Raji (cell line): Measurements from ENCODE around the gene UMODL1.

ENCODE experiments used
- POLR2A ChIP-seq: IDR thresholded peaks from 2 replicates; pipeline ENCODE4 v1.6.1; 2011; ENCODE audit warnings: low read depth, low read length, control low read depth; ENCODE audit not compliant: insufficient read depth

Gene UMODL1

DNA sequence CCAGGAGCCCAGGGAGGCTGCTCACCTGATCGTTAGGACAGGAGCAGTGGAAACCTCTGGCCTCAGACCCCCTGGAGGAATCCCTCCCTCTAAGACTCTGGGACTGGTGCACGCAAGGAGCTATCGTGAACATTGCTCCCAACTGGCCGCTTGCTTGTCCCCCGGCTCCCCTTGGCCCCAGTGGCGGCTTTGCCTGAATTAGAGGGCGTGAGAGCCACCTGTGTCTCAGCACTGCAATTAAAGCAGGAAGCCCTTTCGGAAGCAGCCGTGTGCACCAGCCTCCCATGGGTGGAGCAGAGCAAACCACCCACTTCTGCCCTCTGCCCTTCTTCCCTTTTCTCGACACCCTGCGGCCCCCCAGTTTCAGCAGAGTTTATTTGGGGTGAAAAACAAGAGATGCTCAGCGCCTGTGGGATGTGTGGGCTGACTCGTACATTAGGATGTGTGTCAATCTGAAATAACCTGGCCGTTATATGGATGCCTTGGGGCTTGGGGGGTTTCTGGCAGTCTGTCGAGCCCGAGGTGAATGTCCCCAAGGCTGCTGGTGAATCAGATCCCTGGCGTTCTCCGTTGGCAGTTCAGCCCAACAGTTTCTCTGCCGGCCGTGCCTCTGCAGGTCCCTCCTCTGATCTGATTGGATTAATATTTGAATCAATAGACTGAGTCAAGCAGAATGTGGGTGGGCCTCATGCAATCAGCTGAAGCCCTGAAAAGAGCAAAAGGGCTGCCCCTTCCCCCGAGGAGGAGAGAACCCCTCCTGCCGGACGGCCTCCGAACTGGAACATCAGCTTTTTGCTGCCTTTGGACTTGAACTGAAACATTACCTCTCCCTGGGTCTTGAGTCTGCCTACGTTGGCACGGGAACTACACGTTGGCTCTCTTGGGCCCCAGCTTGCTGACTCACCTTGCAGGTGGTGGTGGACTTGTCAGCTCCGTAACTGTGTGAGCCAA lies 7.3 kb upstream of the UMODL1 start:
- TF ChIP-seq POLR2A, result peak; percentile 66

DNA sequence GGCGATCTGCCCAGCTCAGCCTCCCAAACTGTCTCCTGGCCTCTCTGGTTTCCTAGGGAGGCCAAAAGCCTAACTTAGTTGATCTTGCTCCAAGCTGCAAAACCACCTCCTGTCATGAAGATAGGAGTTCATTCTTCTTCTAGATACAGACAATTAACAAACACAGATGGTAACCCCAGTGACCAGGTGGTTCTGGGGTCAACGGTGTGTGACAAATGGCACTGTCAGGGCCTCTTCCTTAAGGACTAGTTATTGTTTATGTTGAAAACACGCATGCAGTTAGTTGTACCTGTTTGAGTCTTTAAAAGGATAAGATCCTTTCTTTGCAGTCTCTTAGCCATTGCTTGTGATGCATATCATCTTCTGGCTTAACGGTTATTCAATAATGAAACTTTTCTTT lies 4.6 kb upstream of the UMODL1 start:
- TF ChIP-seq POLR2A, result no peak

DNA sequence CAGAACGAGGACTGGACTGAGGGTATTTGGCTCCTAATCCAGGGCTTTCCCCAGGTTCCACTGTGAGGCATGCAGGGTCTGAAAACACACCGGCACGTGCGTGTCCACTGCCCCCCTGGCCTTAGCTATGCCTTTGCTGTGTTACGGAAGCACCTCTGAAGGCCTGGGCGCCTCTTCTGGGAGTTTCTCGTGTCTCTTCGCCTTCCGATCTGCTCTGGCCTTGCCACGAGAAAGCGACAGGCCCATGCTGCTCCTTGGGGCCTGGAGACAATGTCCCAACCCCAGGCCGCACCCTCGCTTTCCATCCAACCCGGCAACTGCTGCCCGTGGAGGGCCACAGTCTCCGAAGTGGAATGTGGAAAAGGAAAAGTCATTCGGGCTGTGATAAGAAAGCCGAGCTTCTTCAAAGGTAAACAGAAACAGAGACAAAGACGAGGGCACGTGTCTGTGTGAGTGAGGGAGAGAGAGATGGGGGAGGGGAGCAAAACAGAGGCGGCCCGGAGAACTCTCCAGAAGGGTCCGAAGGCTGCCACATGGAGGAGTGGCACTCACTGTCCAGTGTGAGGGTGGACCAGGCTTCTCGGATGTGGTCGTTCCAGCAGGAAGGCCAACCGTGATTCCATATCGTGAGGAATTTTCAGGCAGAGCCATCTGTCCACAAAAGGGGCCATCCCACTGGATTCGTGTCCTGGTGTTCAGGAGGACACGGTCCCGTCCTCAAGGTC lies 3.4 kb upstream of the UMODL1 start:
- TF ChIP-seq POLR2A, result no peak

DNA sequence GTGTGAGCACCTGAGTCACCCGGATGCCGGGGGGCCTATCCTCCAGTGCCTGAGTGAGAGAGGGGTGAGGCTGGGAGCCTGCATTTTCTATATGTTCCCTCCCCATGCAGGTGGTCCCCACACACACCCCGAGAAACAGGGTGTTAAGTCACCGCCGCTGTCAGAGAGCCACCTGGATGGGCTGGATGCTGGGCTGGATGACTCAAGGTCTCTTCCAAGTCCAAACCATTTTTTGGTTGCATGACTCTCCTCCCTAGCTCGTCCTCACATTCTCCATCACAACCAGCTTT lies 2.9 kb upstream of the UMODL1 start:
- no peak for TF ChIP-seq POLR2A

DNA sequence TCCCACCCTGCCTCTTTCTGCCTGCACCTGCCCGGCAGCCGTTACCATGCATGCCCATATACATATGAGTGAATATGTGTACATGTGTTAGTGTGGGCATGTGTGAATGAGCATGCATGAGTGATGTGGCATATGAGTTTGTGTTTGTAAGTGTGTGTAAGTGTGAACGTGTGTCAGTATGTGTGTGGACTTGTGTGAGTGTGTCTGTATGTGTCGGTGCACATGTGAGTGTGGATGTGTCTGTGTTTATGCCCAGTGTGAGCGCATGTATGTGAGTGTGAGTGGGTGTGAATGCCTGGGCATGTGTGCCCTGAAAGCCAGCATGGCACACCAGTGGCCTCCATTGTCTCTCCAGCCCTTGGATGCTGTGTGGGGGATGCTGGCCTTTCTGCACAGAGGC lies 2.5 kb upstream of the UMODL1 start:
- TF ChIP-seq POLR2A, result no peak

DNA sequence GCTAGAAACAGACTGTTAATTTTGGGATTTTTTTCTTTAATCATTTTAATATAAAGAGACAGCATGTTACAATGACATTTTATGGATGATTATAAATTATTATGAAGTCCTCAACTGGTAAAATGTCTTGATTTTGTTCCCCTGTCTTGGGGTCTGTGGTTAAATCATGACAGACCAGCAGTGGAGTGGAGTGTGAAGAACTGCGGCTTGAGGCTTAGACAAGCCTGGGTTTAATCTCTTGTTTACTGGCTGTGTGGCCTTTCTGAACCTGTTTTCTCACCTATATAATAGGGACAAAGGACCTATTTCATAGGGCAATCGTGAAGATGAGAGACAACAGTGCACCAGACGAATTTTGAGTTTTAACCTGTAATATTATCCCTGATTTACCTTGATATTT lies 1.8 kb upstream of the UMODL1 start:
- TF ChIP-seq POLR2A, result no peak

DNA sequence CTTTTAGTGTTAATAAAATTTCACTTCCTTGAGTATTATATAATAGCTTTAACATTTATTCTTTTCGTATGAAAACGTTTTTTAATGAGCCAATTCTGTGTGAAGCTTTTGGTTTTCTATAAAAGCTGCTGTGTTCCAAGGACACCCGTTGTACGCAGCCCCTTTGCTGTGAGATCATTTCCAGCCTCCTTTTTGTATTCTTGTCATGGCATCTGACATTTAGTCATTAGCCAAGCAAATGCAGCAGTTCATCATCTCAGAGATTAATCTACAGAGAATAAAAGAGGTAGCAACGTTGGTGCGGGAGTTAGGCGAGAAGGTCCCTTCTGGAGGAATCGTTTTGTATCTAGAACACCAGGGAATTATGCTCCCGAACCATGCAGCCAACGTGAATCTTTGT lies 1.3 kb upstream of the UMODL1 start:
- no peak for TF ChIP-seq POLR2A

DNA sequence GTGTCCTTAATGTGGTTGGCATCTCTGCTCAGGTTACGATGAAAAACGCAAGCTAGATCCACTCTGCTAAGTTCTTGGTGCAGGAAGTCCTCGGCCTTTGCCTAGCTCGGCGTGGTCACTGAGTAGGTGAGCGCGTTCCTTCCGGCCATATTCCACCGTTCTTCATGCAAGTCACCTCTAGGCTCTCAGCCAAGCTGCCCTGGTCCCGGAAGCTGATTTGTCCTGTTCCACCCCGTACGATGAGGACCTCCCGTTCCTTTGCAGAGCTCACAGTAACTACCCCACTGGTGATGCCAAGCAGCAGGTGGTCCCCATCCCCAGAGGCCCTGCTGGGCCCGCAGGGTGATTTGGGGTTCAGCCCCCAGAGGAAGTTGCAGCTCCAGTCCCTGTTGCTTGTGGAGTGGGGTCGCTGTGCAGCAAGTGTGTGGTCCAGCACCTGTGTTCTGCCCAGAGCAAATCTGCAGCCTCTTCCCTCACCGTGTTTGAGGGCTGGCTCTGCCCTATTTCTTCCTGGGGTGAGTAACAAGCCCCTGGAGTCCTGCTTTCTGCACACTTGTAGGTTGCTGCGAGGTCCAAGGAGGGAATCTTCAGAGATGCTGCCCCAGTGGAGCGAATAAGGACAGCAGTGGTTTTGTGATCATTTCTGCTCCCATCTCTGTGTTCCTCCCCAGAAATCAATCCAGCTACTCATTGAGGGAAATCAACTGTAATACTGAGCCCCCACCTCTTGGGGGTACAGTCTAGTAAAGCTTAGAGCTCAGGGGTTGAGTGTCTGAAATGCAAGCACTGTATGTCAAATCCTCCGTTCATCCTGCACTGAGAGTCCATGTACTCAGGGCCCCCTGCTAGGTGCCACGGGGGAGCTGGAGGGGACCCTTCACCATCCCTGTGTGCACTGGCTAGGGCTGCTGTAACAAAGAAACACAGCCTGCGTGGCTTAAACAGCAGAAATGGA lies 2.3 kb downstream of the UMODL1 start:
- no peak for TF ChIP-seq POLR2A

DNA sequence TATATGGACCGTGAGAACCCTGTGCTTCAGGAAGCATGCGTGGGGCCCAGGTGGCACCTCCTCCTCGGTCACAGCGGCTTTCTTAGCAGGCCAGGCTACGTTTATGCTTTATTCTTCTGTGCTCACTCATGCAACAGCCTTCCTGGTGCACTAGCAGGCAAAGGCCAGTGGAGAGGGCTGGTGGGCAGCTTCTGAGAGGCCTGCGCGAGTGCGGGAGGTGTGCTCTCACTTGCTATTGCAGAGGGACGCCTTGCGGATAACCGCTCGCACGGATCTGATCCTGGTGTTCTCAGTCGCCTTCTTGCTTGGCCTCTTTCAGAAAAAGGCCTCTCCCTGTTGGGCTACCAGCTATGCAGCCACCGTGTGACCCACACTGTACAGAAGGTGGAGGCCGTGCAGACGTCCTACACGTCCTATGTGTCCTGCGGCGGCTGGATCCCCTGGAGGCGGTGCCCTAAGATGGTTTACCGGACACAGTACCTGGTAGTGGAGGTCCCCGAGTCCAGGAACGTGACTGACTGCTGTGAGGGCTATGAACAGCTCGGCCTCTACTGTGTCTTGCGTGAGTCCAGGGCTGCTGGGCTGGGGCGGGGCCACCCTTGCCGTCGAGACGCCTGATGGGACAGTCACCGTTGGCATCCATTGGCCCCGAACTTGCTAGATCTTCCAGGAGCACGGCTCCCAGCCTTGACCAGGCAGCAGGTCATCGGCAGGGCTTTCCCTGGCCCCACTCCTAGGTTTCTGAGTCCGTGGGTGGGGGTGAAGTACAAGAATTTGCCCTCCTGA lies 4.8 kb downstream of the UMODL1 start:
- no peak for TF ChIP-seq POLR2A

DNA sequence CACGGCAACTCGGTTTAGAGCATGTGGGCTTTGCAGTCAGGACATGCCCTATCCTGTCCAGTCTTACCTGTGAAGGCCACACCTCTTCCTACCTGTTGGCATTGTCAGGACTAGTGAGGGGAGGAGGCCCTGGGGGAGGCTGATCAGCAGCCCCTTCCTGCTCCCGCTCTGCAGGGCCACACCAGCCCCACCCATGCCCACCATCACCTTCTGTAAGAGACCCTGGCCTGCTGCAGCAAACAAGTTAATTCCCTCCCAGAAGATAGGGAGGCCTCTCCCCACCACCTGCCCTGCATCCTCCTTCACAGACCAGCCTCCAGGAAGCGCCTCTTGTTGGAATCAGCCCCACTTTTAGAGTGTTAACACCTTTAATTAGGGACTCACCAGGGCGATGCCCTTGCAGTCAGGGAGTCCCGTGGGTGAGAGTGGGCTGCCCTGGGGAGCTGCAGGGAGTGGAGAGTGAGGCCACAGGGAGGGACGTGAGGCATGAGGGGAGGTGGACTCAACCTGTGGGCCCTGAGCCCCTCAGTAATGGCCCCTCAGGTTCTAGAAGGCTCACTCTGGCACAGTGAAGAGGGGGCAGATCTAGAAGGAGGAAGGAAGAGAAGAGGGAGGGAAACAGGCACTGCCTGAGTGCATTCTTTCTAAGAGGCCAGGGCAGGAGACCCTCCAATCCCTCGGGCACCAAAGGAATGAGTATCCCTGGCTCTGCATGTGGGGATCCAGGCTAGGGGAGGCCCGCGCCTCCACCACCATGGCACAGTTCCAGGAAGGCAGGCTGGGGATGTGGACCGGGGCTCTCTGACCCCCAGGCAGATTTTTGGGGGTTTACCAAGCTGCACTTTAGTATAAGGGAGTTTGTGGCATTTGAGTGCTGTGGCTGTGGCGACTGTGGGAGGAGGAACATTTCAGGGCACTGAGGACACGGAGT lies 8.2 kb downstream of the UMODL1 start:
- no peak for TF ChIP-seq POLR2A

DNA sequence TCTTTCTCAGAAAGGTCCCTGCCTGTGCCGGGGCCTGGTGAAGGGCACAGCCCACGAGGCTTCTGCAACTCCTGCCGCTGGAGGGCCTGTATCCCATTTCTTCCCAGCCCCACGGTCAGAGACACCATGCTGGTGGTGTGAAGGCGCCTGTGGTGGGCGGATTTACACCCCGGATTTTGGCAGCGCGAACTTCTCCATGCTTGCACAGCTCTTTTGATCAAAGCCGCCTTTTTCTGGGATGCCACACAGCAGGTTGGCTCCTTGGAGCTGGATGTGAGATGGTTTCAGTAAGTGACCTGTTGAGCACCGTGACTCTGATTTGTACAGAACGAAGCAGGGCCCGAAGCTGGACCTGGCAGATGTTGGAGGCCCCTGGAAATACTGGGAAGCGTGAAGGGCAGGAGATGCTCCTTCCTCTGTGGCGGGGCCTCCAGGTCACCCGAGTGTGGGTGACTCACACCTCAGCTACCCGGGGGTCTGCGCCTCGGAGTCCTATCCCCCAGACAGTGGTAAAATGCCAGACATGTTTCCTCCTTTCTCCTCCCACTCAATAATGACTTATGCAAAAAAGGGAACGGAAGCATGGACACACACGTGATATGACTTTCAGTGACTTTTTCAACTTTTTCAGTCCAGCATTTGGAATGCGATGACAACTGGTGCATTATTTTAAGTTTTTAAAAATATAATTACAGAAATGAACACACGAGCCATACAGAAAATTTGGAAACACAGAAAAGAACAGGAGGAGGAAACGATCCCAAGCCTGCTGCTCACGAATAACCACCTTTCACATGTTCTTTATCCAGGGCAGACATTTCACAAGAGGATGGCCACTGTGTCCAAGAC lies 9.0 kb downstream of the UMODL1 start:
- TF ChIP-seq POLR2A, result no peak

DNA sequence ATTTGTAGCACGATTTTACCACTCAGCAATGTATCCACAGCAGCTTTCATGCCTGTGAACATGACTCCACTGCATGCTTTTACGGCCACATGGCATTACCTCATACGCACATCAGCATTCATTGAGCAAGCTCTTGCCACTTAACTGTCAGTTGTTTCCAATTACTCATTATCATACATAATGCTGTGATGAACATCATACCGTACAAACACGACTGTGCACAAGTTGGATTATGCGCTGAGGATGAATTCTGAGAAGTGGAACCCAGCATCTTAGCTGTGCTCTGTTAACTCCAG lies 9.6 kb downstream of the UMODL1 start:
- no peak for TF ChIP-seq POLR2A

DNA sequence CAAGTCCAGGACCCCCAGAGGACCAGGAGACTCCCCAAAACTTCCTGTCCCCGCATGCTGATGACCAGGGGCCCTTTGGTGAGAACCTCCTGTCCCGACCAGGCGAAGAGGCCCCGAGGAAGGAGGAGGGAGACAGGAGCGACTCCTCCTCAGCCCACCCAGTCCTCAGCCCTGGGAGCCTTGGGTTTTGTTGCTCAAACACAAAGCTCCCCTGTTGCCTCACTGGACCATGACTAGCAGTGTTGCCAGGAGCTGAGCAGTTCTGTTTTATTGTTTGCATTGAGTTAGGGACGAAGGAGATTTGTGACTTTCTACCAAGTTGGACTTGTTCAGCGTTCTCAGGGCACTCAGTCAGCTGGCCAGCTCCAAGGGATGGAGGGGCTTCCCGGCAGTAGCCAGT lies 10.0 kb downstream of the UMODL1 start:
- no peak for TF ChIP-seq POLR2A

DNA sequence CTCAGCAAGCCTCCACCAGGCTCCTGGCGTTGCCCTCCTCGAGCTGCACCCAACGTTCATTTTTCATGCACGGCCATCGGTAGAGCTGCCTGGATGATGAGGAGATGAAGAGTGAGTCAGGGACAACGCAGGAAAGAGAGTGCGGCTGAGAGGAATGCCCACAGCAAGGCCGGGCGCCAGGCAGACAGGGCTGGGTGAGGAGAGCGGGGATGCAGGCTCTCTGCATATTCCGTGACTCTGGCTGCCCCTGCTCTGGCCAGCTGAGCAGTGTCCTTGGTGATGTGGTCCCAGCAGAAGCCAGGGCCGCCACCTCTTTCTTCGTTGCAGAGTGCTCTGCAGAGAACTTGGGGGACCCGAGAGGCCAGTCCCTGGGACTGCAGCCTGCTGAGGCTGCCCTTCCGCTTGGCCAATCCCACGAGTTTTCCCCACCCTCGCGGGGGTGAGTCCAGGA lies 10.8 kb downstream of the UMODL1 start:
- TF ChIP-seq POLR2A, result no peak
